ENCODE data around the gene SH3D21. TPM values are rescaled to one million over a fixed set of nuclear protein-coding genes. Genes with fewer than 3 reads are reported as not detected.

SH3D21 gene
- total RNA-seq, 1 experiment from 2014 or later, result 18.3 TPM

DNA sequence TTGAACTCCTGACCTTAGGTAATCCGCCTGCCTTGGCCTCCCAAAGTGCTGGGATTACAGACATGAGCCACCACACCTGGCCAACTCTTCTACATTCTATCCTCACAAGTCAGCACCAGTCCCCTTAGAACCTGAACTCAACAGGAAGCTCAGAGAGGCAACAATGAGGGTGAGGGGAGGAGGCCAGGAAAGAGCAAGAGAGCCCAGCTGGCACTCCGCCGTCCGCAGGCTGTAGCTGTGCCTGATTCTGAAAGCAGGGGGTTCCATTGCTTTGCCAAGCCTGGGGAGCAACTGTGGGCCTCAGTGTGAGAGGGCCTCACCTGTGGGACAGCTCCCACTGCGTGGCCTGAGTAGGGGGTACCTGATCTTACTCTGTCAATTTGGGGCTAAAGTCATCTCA lies 60.9 kb downstream of the SH3D21 start:
- Histone ChIP-seq H4K5ac (ENCODE audit: insufficient read length, low read depth, low read length) (no peak overlapping the region), H4K8ac (replicated peaks; ENCODE audit: insufficient read length, low read depth, low read length) (no peak overlapping the region), H2BK20ac (ENCODE audit: low read depth, low read length, poor library complexity, severe bottlenecking) (no peak overlapping the region), H3K18ac (ENCODE audit: insufficient read length, low read depth, low read length) (no peak overlapping the region), H3K14ac (ENCODE audit: insufficient read depth, low read length) (no peak overlapping the region), H2BK120ac (ENCODE audit: low read depth, low read length, poor library complexity, severe bottlenecking) (no peak overlapping the region), H3K56ac (ENCODE audit: insufficient read length, low read depth, low read length) (no peak overlapping the region), H3K4ac (ENCODE audit: low read depth, low read length) (no peak overlapping the region), H3K23me2 (ENCODE audit: insufficient read length, low read depth, low read length, poor library complexity, severe bottlenecking) (no peaks in the 10 kb centered on the region), H3K79me2 (ENCODE audit: insufficient read depth, low read length) (peaks cover 1% of the 10 kb centered on the region; the same call in 1 of the 2 replicates), H3K27me3 (ENCODE audit: insufficient read depth, low read length) (no peaks in the 10 kb centered on the region), H3K4me1 (ENCODE audit: insufficient read depth, low read length) (peaks cover 3% of the 10 kb centered on the region; the same call in 1 of the 2 replicates), H2BK12ac (ENCODE audit: insufficient read length, low read depth, low read length) (no peak overlapping the region), H2BK5ac (ENCODE audit: insufficient read length, low read length) (no peak overlapping the region), H3K4me2 (ENCODE audit: insufficient read depth, insufficient read length, low read length) (no peak overlapping the region), H4K91ac (ENCODE audit: insufficient read length, low read depth, low read length) (no peak overlapping the region), H3K27ac (ENCODE audit: insufficient read length, low read depth, low read length) (no peak overlapping the region), H3K9me3 (ENCODE audit: control insufficient read depth, low read depth, low read length) (no peaks in the 10 kb centered on the region), H3K9ac (ENCODE audit: extremely low read depth, insufficient read length, low read length) (no peak overlapping the region), H2AFZ (ENCODE audit: low read length) (no peak overlapping the region), H2AK5ac (ENCODE audit: insufficient read length, low read length) (no peak overlapping the region), H3K23ac (ENCODE audit: insufficient read length, low read depth, low read length) (no peak overlapping the region), H3T11ph (ENCODE audit: low read length) (no peak overlapping the region), H4K20me1 (ENCODE audit: control insufficient read depth, insufficient read depth, insufficient read length) (no peaks in the 10 kb centered on the region), H3K79me1 (ENCODE audit: insufficient read depth, low read depth, low read length, poor library complexity, severe bottlenecking) (peaks cover 2% of the 10 kb centered on the region), H2BK15ac (ENCODE audit: low read depth, low read length) (no peak overlapping the region)
- TF ChIP-seq, protein P1, sequence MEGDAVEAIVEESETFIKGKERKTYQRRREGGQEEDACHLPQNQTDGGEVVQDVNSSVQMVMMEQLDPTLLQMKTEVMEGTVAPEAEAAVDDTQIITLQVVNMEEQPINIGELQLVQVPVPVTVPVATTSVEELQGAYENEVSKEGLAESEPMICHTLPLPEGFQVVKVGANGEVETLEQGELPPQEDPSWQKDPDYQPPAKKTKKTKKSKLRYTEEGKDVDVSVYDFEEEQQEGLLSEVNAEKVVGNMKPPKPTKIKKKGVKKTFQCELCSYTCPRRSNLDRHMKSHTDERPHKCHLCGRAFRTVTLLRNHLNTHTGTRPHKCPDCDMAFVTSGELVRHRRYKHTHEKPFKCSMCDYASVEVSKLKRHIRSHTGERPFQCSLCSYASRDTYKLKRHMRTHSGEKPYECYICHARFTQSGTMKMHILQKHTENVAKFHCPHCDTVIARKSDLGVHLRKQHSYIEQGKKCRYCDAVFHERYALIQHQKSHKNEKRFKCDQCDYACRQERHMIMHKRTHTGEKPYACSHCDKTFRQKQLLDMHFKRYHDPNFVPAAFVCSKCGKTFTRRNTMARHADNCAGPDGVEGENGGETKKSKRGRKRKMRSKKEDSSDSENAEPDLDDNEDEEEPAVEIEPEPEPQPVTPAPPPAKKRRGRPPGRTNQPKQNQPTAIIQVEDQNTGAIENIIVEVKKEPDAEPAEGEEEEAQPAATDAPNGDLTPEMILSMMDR (conservative IDR thresholded peaks at IDR 0.05), result no peak
- Mint-ChIP-seq H3K9me3 (no peaks in the 10 kb centered on the region), H3K4me3 (no peak overlapping the region), H3K27me3 (ENCODE audit: low read depth) (no peaks in the 10 kb centered on the region), H3K36me3 (ENCODE audit: insufficient read depth in 1 of 3, low read depth in 3 of 3) (peaks cover 0 to 18% (median 5%) of the 10 kb centered on the region in 3 experiments), H3K4me1 (peaks cover 22 to 23% of the 10 kb centered on the region in 2 experiments), H3K27ac (no peak overlapping the region)
- no peak for DNase-seq
- no CpG with 5 or more reads among the region's 5 CpGs for WGBS (ENCODE audit: extremely low coverage, insufficient read length, low lambda C conversion rate)

Data from H9 (cell line).